HEK293 (cell line): ENCODE data around the gene TXN2.

Experiments used
- CTCF ChIA-PET: fragments of 350-600 bp; formaldehyde crosslinking; extraction: SDS; loops from one replicate; lab custom pipeline; 2021; ENCODE audit warnings: antibody characterized with exemption; lab: Yijun Ruan, JAX
- POLR2A ChIA-PET: fragments of 300-600 bp; formaldehyde crosslinking; extraction: SDS; loops from one replicate; lab custom pipeline; 2020; ENCODE audit warnings: antibody characterized with exemption, inconsistent platforms; lab: Yijun Ruan, JAX
- H3K27ac ChIP-seq: fragments of 200-500 bp; sonication (Bioruptor generic); 2 replicates; pipeline ENCODE4 v1.5.1; 2014; ENCODE audit warnings: low read depth, low read length, control low read depth, inconsistent platforms; ENCODE audit errors: extremely low read depth
- H3K36me3 ChIP-seq, 2 experiments: fragments of 200-500 bp in 1 of 2; sonication (Bioruptor generic) in 1 of 2; 1 replicate in 1 of 2; 2 replicates in 1 of 2; pipeline ENCODE4 v1.5.1; 2014 to 2017; ENCODE audit warnings: inconsistent platforms in 2 of 2, low read length in 2 of 2; ENCODE audit not compliant: control insufficient read depth in 2 of 2, insufficient read depth in 1 of 2
- H3K4me1 ChIP-seq: fragments of 200-500 bp; sonication (Bioruptor generic); 2 replicates; pipeline ENCODE4 v1.5.1; 2014; ENCODE audit warnings: mild to moderate bottlenecking, low read length, inconsistent platforms; ENCODE audit not compliant: control insufficient read depth, insufficient read depth
- H3K4me3 ChIP-seq: 2 replicates; pipeline ENCODE4 v1.5.1; 2011; ENCODE audit warnings: low read depth, mild to moderate bottlenecking, control low read depth, low read length, moderate library complexity
- H3K9me3 ChIP-seq: fragments of 200-500 bp; sonication (Bioruptor generic); 2 replicates; pipeline ENCODE4 v1.5.1; 2014; ENCODE audit warnings: low read depth, low read length, inconsistent platforms; ENCODE audit not compliant: control insufficient read depth, insufficient read depth
- BCL11A ChIP-seq: fragments of 450-650 bp; formaldehyde crosslinking; IDR thresholded peaks from 2 replicates; pipeline ENCODE4 v1.5.1; 2016; ENCODE audit warnings: low read depth, missing biosample characterization, missing genetic modification characterization
- EGR2 ChIP-seq: fragments of 450-650 bp; formaldehyde crosslinking; IDR thresholded peaks from 2 replicates; pipeline ENCODE4 v1.5.1; 2016; ENCODE audit warnings: low read depth, missing biosample characterization, missing genetic modification characterization
- FEZF1 ChIP-seq: fragments of 450-650 bp; formaldehyde crosslinking; IDR thresholded peaks from 2 replicates; pipeline ENCODE4 v1.5.1; 2016; ENCODE audit warnings: missing biosample characterization, missing genetic modification characterization
- GLIS1 ChIP-seq: fragments of 450-650 bp; formaldehyde crosslinking; IDR thresholded peaks from 2 replicates; pipeline ENCODE4 v1.5.1; 2016; ENCODE audit warnings: missing biosample characterization, missing genetic modification characterization
- GLIS2 ChIP-seq: fragments of 450-650 bp; formaldehyde crosslinking; IDR thresholded peaks from 2 replicates; pipeline ENCODE4 v1.5.1; 2016; ENCODE audit warnings: missing biosample characterization, missing genetic modification characterization
- HOXD13 ChIP-seq: sonication (generic); formaldehyde crosslinking; IDR thresholded peaks from 2 replicates; pipeline ENCODE4 v1.8.0; 2022; ENCODE audit warnings: missing genetic modification reagents, borderline replicate concordance
- IKZF3 ChIP-seq: fragments of 450-650 bp; IDR thresholded peaks from 2 replicates; pipeline ENCODE4 v1.5.0; 2018; ENCODE audit warnings: missing biosample characterization, mild to moderate bottlenecking, missing genetic modification characterization, moderate library complexity
- PRDM1 ChIP-seq: fragments of 450-650 bp; formaldehyde crosslinking; IDR thresholded peaks from 2 replicates; pipeline ENCODE4; 2016; ENCODE audit warnings: missing biosample characterization, missing genetic modification characterization
- PRDM10 ChIP-seq: fragments of 450-650 bp; formaldehyde crosslinking; IDR thresholded peaks from 2 replicates; pipeline ENCODE4 v1.5.1; 2016; ENCODE audit warnings: missing biosample characterization, missing genetic modification characterization
- ZFHX2 ChIP-seq: fragments of 450-650 bp; formaldehyde crosslinking; conservative IDR thresholded peaks from 2 replicates; pipeline ENCODE4 v1.5.1; 2016; ENCODE audit warnings: missing biosample characterization, missing genetic modification characterization
- ZFP3 ChIP-seq: fragments of 450-650 bp; formaldehyde crosslinking; IDR thresholded peaks from 2 replicates; pipeline ENCODE4 v1.5.1; 2016; ENCODE audit warnings: low read depth, missing biosample characterization, missing genetic modification characterization
- ZIC2 ChIP-seq: fragments of 450-650 bp; formaldehyde crosslinking; IDR thresholded peaks from 2 replicates; pipeline ENCODE4 v1.5.1; 2016; ENCODE audit warnings: missing biosample characterization, missing genetic modification characterization
- ZNF112 ChIP-seq: fragments of 450-650 bp; formaldehyde crosslinking; IDR thresholded peaks from 2 replicates; pipeline ENCODE4 v1.5.0; 2017; ENCODE audit warnings: missing biosample characterization, missing genetic modification characterization
- ZNF114 ChIP-seq: fragments of 450-650 bp; formaldehyde crosslinking; IDR thresholded peaks from 2 replicates; pipeline ENCODE4 v1.5.0; 2017; ENCODE audit warnings: missing biosample characterization, missing genetic modification characterization
- ZNF155 ChIP-seq: fragments of 450-650 bp; formaldehyde crosslinking; IDR thresholded peaks from 2 replicates; pipeline ENCODE4 v1.5.1; 2016; ENCODE audit warnings: missing biosample characterization, missing genetic modification characterization
- ZNF366 ChIP-seq: fragments of 450-650 bp; formaldehyde crosslinking; conservative IDR thresholded peaks from 2 replicates; pipeline ENCODE4 v1.5.1; 2016; ENCODE audit warnings: missing biosample characterization, missing genetic modification characterization
- ZNF398 ChIP-seq: fragments of 450-650 bp; formaldehyde crosslinking; IDR thresholded peaks from 2 replicates; pipeline ENCODE4 v1.5.1; 2017; ENCODE audit warnings: missing biosample characterization, missing genetic modification characterization
- ZNF423 ChIP-seq: fragments of 450-650 bp; formaldehyde crosslinking; IDR thresholded peaks from 2 replicates; pipeline ENCODE4 v1.5.1; 2016; ENCODE audit warnings: missing biosample characterization, missing genetic modification characterization
- ZNF521 ChIP-seq: fragments of 450-650 bp; formaldehyde crosslinking; IDR thresholded peaks from 2 replicates; pipeline ENCODE4 v1.5.1; 2017; ENCODE audit warnings: missing biosample characterization, mild to moderate bottlenecking, missing genetic modification characterization
- ZNF530 ChIP-seq: fragments of 450-650 bp; formaldehyde crosslinking; IDR thresholded peaks from 2 replicates; pipeline ENCODE4 v1.5.1; 2016; ENCODE audit warnings: low read depth, missing biosample characterization, missing genetic modification characterization
- ZNF549 ChIP-seq: fragments of 450-650 bp; IDR thresholded peaks from 2 replicates; pipeline ENCODE4 v1.5.1; 2018; ENCODE audit warnings: missing biosample characterization, missing genetic modification characterization, mild to moderate bottlenecking, inconsistent platforms, moderate library complexity
- ZNF596 ChIP-seq: fragments of 450-650 bp; IDR thresholded peaks from 2 replicates; pipeline ENCODE4 v1.5.0; 2018; ENCODE audit warnings: missing biosample characterization, mild to moderate bottlenecking, missing genetic modification characterization, moderate library complexity
- ZNF629 ChIP-seq: fragments of 450-650 bp; formaldehyde crosslinking; IDR thresholded peaks from 2 replicates; pipeline ENCODE4 v1.5.1; 2017; ENCODE audit warnings: missing biosample characterization, missing genetic modification characterization
- ZNF658 ChIP-seq: fragments of 450-650 bp; formaldehyde crosslinking; IDR thresholded peaks from 2 replicates; pipeline ENCODE4; 2016; ENCODE audit warnings: missing biosample characterization, missing genetic modification characterization
- ZNF791 ChIP-seq: fragments of 450-650 bp; formaldehyde crosslinking; IDR thresholded peaks from 2 replicates; pipeline ENCODE4 v1.5.1; 2016; ENCODE audit warnings: missing biosample characterization, missing genetic modification characterization
- TF ChIP-seq, protein P1 (sequence below): sonication (generic); formaldehyde crosslinking; IDR thresholded peaks from 2 replicates; pipeline ENCODE4 v1.8.1; 2022; ENCODE audit warnings: mild to moderate bottlenecking, moderate library complexity, missing genetic modification reagents
- TF ChIP-seq, protein P2 (sequence below): fragments of 450-650 bp; formaldehyde crosslinking; IDR thresholded peaks from 2 replicates; pipeline ENCODE4 v1.5.1; 2017; ENCODE audit warnings: missing biosample characterization, mild to moderate bottlenecking, missing genetic modification characterization, moderate library complexity

TXN2 gene

DNA sequence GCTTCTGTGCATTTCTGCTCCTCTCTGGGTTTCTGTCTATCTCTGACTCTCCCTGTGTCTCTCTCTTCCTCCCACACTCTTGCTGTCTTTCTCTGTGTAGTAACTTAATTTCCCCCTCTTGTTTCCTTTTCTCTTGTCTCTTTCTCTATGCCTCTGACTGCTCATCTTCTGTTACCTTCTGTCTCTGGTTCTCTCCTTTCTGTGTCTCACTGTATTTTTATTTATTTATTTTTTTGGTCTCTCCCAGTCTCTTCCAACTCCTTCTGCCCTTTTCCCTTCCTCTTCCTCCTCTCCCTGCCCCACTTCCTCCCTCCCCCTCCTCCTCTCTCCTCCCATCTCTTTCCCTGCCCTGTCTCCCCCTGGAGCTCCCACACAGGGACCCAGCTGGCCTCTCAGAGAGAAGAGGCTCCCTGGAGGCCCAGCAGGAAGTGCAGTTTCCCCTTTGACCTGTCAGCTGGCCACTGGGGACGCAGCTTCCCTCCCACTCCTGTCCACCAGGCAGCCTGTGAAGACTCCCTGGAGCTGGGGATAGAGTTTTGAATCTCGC is 55.4 kb downstream of the TXN2 start:
- Histone ChIP-seq H3K4me3 (no peak overlapping the region), H3K27ac (no peak overlapping the region; the same call in 1 of the 2 replicates), H3K36me3 (no peaks in the 10 kb centered on the region), H3K9me3 (no peaks in the 10 kb centered on the region)
- POLR2A ChIA-PET: interaction anchor here (0.5 to 1.9 kb wide), 6 partner anchors 16 to 66 kb away, joined by 3 to 7 read pairs (median 4); partner anchors contain the start of gene MYH9
- CTCF ChIA-PET: interaction anchor here (0.6 to 1.4 kb wide), 4 partner anchors 22 to 73 kb away, joined by 3 to 6 read pairs (median 4); no protein-coding TSS in a partner anchor
- TF ChIP-seq ZNF155 (tag by site-specific recombination): no peak
- TF ChIP-seq GLIS1 (tag by site-specific recombination): peak; percentile 91
- no peak for TF ChIP-seq FEZF1 (tag by site-specific recombination)
- 0 out of 2 replicates have a peak, but pooled peaks have one; percentile 21 for TF ChIP-seq IKZF3 (tag by site-specific recombination)
- no peak for TF ChIP-seq ZNF658
- peak; percentile 91 for TF ChIP-seq PRDM1 (tag by site-specific recombination)
- peak; percentile 81 for TF ChIP-seq PRDM10 (tag by site-specific recombination)
- peak; percentile 69 for TF ChIP-seq ZFHX2 (tag by site-specific recombination)
- peak; percentile 95 for TF ChIP-seq ZIC2 (tag by site-specific recombination)
- peak; percentile 49 for TF ChIP-seq ZNF366 (tag by site-specific recombination)
- peak; percentile 69 for TF ChIP-seq ZNF398 (tag by site-specific recombination)
- TF ChIP-seq GLIS2 (tag by site-specific recombination): peak; percentile 47
- TF ChIP-seq EGR2 (tag by site-specific recombination): peak; percentile 88
- TF ChIP-seq ZNF791 (tag by site-specific recombination): no peak
- TF ChIP-seq, all 188 proteins: peak for 10
- H3K4me1 ChIP-seq: 0 out of 2 replicates have a peak, but pooled peaks cover 3% of the 10 kb centered on the region

GRCh38 chr22:36424901-36425579 is 56.4 kb downstream of the TXN2 start:
- CTCF ChIA-PET: interaction anchor here (0.6 to 1.7 kb wide), 4 partner anchors 25 to 45 kb away, joined by 3 to 6 read pairs (median 3); no protein-coding TSS in a partner anchor
- no peak overlapping the region for H3K4me3 ChIP-seq
- H3K36me3 ChIP-seq: no peaks in the 10 kb centered on the region
- no peak overlapping the region for H3K27ac ChIP-seq
- H3K4me1 ChIP-seq: 0 out of 2 replicates have a peak, but pooled peaks cover 3% of the 10 kb centered on the region
- no peaks in the 10 kb centered on the region for H3K9me3 ChIP-seq
- POLR2A ChIA-PET: interaction anchor here (1.5 to 1.9 kb wide), 2 partner anchors 15 to 37 kb away, joined by 5 to 7 read pairs; partner anchors contain the start of gene MYH9
- TF ChIP-seq, protein P1, sequence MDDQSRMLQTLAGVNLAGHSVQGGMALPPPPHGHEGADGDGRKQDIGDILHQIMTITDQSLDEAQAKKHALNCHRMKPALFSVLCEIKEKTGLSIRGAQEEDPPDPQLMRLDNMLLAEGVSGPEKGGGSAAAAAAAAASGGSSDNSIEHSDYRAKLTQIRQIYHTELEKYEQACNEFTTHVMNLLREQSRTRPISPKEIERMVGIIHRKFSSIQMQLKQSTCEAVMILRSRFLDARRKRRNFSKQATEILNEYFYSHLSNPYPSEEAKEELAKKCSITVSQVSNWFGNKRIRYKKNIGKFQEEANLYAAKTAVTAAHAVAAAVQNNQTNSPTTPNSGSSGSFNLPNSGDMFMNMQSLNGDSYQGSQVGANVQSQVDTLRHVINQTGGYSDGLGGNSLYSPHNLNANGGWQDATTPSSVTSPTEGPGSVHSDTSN: no peak
- no peak for TF ChIP-seq ZNF629
- TF ChIP-seq ZNF112 (tag by site-specific recombination): no peak
- no peak for TF ChIP-seq ZNF549
- no peak for TF ChIP-seq BCL11A (tag by site-specific recombination)
- no peak for TF ChIP-seq ZFP3 (tag by site-specific recombination)
- peak; percentile 87 for TF ChIP-seq ZNF366 (tag by site-specific recombination)
- TF ChIP-seq ZNF114 (tag by site-specific recombination): no peak
- no peak for TF ChIP-seq ZNF423
- TF ChIP-seq PRDM1 (tag by site-specific recombination): peak; percentile 98
- no peak for TF ChIP-seq HOXD13 (CRISPR knock-in tag)
- no peak for TF ChIP-seq ZNF596 (tag by site-specific recombination)
- TF ChIP-seq, protein P2, sequence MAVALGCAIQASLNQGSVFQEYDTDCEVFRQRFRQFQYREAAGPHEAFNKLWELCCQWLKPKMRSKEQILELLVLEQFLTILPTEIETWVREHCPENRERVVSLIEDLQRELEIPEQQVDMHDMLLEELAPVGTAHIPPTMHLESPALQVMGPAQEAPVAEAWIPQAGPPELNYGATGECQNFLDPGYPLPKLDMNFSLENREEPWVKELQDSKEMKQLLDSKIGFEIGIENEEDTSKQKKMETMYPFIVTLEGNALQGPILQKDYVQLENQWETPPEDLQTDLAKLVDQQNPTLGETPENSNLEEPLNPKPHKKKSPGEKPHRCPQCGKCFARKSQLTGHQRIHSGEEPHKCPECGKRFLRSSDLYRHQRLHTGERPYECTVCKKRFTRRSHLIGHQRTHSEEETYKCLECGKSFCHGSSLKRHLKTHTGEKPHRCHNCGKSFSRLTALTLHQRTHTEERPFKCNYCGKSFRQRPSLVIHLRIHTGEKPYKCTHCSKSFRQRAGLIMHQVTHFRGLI (tag by site-specific recombination): no peak
- TF ChIP-seq ZNF530 (tag by site-specific recombination): no peak
- TF ChIP-seq ZNF521 (tag by site-specific recombination): no peak
